Activated CD8-positive, alpha-beta memory T cell treated with anti-CD3 and anti-CD28 coated beads, Interleukin-2, amount 50 U/mL, for 4 hours (primary cell): ENCODE measurements around the gene FBLN2.

ENCODE experiments used
- DNase-seq: peaks from one replicate; pipeline ENCODE4 v3.0.0-alpha.2; 2020

Gene FBLN2

DNA sequence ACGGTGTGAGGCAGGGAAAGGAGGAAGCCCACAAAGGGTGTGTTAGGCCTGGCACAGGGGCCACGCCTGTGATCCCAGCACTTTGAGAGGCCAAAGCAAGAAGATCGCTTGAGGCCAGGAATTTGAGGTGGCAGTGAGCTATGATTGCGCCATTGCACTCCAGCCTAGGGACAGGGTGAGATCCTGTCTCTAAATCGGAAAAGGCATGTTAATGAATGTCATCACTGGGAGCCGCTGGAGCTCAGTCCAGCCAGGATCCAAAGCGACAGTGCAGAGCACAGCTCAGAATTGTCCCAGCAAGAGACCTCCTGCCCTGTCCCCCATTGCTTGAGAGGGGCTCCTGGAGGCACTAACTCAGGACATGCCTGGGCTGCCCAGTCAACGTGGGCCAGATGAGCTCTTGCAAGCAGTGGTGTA lies 15.0 kb upstream of the FBLN2 start:
- DNase-seq, result no peak

DNA sequence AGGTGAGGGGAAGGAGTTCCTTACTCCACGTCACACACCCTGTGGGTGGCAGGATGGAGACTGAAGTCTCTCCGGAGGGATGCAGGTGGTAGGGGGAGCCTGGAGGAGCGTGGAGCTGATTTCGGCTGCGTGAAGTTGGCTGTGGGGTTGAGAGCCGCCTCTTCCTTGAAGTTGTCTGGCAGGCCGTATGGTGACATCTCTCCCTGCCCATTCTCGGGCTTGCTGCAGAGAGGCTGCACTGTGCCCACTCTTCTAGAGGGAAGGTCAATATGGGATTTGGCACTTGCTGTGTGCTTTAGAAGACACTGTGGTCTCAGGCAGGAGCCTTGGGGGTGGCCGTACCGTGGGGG lies 13.4 kb upstream of the FBLN2 start:
- DNase-seq, result no peak

DNA sequence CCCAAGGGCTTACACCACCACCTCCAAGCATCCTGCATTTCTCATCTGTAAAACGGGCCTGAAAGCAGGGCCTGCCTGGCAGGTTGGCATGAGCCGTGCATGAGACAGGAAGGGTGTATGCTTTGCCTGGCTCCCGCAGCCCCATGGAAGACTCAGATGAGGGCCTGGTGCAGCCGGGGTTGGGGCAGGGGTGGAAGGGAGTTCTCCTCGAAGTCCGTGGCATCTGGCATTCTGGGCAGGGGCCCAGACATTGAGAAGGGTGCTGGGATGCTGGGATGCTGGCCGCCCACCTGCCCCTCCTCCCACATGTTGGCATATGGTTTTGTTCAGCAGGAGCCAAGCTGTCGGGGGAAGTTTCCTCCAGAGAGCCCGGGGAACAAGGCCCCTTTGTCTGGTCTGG lies 13.0 kb upstream of the FBLN2 start:
- DNase-seq, result no peak

DNA sequence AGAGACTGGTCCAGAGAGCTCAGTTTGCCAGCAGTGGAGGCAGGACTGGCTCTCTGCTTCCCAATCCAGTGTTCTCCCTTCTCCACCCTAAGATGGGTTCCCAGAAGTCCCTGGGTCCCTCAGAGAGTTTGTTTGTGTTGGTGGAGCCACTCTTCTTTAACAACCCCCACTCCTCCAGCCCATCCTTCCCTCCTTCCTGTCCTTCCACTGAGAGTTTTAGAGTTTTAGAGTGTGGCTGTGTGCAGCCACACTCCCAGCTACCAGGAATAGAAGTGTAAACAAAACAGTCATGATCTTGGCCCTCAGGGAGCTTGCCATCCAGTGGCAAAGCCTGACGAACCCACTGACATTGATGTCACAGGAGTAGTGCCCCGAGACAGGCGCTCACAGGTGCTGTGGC lies 12.5 kb upstream of the FBLN2 start:
- DNase-seq, result no peak

DNA sequence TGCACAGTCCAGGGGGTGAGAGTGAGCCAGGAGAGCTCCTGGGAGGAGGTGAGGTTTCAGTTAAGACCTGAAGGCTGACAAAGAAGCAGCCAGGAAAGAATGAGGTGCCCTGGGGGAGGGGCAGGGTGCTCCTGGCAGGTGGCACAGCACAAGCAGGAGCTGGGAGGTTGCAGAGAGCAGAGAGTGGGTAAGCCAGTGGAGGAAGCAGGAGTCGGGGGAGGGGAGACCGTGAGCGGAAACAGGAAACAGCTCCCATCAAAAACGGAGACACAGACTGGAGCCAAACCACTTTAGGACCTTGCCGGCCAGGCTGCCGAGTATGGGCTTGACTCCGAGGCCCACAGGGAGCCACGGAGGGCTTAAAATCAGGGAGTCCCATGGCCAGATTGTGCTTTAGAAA lies 12.1 kb upstream of the FBLN2 start:
- DNase-seq, result no peak

DNA sequence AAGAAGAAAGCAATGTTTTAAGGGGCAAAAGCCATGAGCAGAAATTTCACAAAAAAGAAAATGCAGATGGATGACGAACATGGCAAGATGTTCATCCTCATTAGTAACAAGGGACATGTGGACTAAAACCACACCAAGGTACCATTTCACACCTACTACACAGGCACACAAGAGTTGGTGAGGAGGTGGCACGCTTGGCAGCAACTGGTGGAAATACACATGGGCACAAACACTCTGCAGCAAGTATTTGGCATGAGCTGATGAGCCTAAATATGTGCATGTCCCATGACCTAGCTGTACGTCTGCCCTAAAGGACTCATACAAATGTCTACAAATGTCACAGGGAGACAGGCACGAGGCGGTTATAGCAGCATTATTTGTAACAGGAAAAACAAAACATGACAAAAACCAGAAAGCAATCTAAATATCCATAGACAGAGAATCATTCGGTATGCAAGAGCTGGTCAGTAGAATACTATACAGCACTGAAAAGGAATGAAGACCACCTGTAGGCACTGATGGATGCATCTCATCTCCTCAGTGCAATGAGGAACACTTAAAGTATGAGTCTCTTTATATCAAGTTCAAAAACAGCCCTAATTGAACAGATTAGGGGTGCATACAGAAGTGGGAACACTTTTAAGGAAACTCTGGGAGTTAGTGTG lies 11.5 kb upstream of the FBLN2 start:
- DNase-seq, result no peak

DNA sequence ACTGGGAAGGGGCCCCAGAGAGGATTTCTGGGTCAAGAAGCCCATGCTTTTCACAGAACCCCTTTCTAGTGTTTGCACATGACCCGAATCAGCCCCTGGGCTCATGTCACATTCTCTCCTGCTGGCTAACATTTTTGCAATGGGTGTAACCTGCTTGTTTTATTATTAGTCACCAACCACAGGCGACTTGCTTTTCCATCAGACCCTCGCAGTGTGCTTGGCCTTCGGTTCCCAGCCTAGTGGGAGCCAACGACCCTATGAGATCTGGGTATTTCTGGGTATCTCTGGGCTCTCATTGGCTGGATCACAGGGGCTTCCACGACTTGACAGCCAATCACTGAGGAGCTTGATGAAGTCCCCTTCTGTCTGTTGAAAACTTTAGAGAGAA lies 11.0 kb upstream of the FBLN2 start:
- DNase-seq, result no peak

DNA sequence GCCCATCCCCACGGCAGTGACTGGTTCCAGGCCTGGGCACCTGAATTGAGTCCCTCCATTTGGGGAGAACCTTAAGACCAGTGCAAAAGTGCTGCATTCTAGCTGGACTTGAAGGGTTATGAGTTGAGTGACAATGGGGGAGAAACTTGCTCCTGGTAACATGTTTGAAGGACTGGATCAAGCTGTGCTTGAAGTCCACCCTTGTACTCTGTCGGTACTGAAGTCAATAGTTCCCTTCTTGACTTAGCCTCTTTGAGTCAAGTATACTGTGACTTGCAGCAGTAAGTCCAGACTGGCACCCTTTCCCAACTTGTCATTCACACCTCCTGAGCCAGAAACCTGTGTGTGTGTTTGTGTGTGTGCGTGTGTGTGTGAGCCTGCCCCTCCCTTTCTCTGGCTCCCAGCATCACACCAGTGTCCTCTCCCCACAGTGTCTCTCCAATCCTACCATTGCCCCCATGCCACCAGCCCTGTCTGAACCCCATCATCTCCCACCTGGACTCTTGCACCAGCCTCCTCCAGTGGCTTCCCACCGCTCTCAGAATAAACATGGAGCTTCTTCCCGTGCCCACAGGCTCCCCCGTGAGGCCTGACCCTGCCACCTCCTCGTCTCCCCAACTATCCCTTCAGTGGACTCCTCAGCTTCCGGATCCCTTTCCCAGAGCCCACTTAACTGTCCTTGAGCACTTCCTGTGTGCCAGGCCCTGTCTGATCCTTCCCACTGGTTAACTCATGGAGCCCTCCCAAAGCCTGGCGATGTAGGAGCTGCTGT lies 10.2 kb upstream of the FBLN2 start:
- DNase-seq, result no peak

DNA sequence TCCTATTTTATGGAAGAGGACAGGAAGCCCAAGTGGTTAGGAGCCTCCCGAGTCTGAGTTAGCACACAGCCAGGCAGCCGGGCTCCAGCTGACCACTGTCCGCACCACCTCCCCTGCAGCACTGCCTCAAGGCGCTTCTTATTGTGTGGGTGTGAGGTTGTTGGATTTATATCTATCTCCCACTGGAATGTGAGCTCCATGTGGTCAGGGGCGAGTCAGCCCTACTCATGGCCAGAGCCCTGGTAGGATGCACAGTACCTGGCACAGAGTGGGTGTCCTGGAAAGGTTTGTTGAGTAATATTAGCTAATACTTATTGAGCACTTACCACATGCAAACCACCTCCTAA lies 9.7 kb upstream of the FBLN2 start:
- DNase-seq, result no peak

DNA sequence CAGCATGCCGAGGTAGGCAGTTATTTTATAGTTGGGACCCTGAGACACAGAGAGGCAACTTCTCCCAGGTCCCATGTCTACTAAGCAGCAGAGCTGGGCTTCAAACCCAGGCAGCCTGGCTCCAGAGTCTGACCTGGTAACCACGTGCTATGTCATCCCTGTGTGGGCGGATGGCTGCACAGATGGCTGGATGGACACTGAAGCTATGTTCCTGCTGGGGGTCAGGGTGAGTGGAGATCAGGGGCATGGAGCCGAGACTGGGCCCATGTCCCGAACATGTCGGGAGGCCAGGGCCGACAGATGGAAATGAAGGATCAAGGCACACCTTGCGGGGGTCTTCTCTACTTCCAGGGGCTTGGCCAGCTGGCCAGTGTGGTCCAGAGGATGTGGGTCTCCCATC lies 9.3 kb upstream of the FBLN2 start:
- no peak for DNase-seq

DNA sequence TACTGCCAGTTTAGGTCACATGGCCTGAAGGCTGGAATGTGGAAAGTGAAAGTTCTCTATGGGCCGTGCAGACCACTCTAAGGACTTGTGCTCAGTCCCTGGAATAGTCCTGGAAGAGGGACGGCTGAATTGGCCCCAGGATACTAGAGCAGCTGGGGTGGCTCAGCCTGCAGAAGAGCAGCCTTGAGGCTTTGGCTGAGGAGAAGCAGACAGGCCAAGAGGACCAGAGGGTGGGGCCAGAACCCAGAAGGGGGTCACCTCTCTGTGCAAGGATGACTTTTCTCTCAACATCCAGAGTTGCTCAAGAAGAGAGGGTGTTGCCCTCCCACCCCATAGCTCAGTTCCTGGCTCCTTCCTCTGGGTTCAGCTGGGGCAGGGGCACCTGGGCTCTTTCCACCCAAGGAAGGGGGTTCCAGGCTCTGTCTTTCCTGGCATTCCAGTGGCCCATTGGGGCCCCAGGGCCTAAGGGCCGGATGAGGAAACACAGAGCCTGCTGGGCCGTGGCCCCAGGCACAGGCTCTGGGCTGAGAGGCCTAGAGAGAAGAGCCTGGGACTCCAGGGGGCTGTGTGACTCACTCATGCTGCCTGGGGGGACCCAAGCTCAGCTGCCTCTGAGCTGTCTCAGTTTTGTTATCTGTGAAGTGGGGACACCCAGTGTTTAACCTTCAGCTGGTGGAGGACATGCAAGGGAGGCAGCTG lies 8.5 kb upstream of the FBLN2 start:
- no peak for DNase-seq

DNA sequence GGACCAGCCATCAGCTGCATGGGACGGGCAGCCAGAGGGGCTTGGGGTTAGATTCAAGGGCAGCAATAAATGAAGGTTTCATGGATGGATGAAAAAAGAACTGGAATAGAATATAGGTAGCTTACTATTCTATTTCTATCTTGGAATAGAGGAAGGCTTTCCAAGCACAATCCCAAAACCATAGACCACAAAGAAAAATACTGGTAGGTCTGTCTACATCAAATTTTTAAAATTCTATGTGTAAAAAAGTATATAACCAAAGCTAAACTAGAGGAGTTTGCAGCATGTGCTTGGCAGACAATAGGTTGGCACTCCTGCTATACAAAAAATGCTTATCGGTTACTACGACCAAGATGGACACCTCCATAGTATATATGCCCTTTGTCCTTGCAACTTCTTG lies 7.2 kb upstream of the FBLN2 start:
- DNase-seq, result no peak

DNA sequence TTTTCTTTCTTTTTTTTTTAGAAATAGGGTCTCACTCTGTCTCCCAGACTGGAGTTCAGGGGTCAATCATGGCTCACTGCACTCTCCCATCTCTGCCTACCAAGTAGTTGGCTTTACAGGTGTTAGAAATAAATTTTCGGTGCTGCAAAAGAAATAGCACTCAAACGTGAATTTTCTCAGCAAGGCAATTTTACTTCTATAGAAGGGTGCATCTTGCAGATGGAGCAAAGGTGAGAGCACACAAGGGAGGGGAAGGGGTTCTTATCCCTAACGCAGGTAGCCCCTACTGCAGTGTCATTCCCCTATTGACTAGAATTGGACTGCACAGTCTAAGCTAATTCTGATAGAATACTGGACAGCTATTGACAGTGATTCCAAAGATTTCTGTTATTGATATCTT lies 6.8 kb upstream of the FBLN2 start:
- DNase-seq, result no peak

DNA sequence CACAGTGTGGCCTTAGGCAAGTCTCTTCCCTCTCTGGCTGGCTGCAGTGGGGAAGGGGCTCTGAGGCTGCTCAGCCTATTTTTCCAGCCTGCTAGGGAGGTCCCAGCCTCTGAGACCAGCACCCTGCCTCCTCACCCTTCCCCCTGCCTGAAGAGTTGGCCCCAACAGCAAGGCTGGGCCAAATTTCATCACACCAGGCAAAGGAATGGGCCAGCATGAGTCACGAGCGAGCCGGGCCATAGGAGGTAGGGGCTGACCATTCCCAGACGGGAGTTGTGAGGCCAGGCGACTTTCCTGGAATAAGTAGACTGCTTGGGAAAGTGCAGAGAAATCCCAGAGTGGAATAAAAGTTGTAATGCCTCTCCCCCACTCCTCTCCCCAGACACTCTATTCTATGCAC lies 5.7 kb upstream of the FBLN2 start:
- DNase-seq, result no peak

DNA sequence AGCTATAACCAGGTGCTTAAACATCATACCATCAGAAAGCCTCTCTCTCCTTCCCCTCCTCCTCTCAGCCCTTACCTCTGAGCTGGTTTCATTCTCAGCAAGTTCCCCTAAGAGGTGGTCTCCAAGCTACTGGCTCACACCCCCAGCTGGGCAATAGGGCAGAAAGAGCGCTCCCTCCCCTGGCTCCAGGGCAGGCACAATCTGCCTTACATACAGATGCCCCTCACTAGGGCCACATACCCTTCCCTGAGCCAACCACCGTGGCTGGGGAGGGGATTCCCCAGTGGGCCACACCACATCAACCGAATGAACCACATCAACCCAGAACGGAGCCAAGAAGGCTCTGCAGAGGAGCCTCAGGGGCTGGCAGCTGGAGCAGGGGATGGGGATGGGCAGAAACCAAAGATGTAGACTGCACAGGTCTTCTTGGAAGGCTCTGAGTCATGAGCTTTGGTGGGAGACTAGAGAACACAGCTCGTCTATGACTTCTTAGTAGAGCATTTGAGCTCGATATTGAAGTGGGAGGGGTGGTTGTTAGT lies 4.6 kb upstream of the FBLN2 start:
- peak; percentile 52 for DNase-seq

DNA sequence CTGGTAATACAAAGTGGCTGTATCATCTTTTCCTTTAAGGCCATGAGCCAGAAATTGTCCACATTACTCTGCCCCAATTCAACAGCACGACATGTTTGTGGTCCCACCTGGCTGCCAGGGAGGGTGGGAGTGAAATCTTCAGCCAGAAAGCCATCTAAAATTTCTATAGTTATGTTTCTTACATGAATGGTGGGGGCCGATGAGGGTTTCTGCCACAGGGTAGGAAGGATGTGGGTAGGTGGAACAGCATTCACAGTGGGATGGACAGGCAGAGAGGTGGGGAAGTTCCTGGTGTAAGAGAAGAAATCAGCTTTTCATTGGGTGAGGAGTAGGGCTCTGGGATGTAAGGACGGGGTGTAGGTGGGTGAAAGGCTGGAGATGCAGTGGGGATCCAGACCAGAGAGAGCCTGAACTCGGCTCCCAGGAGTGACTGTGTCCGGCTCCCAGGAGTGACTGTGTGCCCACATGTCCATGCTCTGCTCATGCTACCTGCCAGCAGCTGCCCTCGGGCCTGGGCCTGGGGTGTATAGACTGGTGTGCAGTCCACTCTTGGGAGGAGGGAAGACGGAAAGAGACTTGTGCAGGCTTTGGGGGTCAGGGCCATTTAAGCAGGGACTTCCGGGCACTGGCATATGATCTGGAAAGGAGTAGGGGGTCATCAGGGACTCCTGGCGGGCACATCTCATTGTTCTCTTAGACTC lies 3.8 kb upstream of the FBLN2 start:
- no peak for DNase-seq

DNA sequence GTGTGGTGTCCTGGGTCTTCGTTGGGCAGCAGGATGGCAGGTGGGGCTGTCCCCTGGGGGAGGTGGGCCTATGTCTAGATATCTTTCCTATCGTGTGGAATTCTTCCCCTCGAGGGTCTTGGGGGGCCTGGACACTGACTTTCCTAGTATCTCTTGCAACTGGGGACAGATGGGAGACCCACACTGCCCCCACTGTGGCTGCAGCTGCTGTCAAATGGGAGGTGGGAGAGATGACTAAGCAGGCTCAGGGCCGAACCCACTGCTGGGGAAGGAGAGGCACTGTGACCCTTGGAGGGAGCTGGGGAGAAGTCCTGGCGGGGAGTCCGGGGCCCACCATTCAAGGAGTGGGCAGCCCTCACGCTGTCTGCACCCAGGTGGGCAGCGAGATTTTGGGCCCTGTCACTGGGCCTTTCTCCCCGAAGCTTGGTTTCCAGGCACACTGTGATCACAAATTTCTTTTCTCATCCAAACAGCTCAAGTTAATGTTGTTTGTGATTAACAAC lies 2.9 kb upstream of the FBLN2 start:
- no peak for DNase-seq

DNA sequence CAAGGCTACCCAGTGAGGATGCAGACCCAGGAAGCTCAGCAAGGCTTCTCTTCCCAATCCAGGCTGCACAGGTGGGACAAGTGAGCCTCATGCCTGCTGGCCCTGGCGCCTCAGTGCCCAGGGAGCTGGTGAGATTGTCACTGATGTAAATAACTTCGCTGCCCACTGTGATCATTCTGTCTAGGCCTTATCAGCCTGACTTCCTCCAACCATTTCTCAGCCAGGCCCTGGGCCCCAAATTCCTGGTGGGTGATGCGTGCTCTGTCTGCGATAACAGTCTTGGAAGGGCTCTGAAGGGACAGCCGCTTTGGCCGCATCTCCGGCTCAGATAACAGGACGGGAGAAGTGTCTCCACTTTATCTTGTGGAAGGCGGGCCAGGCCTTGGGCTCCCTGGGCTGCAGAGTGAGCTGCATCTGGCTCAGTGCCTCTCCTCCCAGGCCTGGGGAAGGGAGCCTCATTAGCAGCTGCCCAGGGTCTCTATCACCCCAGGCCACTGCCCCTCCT lies 2.2 kb upstream of the FBLN2 start:
- no peak for DNase-seq

DNA sequence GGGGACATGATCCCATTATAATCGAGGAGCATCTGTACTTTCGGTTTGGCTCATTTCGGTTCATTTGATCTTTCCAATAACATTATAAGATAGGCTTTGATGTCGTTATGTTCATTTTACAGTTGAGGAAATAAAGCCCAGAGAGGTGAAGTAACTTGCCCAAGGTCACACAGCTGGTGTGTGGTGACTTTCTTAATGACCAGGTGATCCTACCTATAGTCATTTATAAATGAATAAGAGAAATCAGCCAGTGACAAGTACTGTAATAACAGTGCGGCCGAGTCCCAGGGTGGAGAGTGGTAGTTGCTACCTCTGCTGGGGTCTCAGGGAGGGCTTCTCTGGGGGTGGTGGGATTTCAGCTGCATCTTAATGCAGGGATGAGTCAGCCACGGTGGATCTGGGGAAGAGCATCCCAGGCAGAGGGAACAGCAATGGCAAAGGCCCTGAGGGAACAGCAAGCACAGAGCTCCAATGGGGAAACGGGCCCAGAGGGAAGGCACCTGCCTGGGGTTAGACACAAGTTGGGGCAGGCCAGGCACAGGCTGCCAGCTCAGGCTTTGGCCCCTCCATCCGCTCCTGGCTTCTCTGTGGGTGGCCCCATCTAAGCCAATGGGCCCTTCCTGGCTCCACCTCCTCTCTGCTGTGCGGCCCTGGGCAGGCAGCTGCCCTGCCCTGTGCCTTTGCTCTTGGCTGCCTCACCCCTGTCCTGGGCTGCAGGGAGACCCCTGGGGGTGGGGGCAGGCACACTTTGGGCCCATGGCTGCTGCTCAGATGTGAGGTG lies 1.1 kb upstream of the FBLN2 start:
- no peak for DNase-seq

DNA sequence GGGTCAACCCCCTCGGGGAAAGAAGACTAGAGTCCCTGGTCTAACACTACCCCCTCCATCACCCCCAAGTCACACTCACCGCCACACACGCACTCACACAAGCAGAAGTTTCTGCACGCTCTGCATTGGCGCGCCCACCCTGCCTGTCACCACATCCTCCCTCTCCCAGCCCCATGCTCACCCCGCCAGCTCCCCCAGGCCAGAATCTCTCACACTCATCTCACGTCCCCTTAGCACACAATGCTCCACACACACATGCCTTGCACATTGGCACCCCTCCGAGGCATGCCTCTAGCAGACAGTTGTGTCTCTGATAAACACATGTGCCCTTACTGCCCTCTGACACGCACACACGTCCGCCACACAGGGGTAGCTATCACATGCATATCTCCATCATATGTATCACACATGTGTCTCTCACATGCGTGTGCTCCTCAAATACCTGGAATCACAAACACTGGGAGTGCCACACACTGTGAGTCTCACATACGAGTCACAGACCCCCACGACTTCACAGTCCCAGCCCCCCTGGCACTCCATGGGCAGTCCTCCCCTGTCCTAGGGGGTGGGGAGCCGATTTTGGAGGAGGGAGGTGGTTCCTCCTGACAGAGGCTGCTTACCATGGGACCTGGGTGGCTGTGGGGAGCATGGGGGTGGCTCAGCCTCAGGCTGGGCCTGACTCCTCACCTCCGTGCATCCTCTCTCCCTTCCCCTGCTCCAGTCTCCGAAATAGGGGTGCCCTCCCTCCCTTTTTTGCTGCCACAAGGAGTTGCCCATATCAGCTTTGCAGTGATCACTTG lies 898 bp downstream of the FBLN2 start:
- DNase-seq, result no peak

DNA sequence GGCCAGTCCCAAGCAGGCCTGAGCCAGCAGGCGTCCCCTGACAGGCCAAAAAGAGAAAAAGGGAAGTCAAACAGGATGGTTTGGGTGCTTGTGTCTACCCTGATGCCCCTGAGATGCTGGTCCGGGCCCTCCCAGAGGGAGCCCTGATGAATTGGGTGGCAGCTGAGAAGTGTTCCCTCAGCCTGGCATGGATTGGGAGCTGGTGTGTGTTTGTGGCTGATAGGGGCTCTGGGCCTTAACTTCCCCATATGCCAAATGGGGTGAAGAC lies 1.4 kb downstream of the FBLN2 start:
- no peak for DNase-seq
